GM21825 (cell line): ENCODE measurements around the gene TP73.
"Not testable (repeated sequence)": the region's sequence is repeated elsewhere in the genome, so short reads cannot be mapped to it uniquely, and the experiment has no call there.

ENCODE experiments used
- ATAC-seq: cut with Tn5 transposase; IDR thresholded peaks from one replicate; pipeline ENCODE4 v1.9.1; 2021; ENCODE audit warnings: mild to moderate bottlenecking, moderate library complexity; ENCODE audit not compliant: unreplicated experiment

Gene TP73

DNA sequence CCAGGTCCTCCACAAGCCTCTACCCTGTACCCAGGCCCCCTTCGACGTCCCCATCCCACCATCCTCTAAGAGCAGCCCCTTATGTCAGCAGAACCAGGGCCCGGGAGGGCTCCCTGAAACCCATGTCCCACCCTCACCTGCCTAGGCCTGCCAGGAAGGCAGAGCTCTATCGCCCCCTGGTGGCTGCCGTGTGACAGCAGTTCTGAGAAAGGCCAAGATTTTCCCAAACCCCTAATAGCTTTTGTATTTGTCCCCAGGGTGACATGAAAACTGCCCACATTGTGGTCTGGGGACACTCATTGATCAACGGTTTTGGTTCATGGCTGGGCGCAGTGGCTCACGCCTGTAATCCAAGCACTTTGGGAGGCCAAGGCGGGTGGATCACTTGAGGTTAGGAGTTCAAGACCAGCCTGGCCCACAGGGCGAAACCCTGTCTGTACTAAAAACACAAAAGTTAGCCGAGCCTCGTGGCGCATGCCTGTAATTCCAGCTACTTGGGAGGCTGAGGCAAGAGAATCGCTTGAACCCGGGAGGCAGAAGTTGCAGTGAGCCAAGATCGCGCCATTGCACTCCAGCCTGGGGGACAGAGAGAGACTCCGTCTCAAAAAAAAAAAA, 72.2 kb downstream of the TP73 start:
- ATAC-seq = not testable (repeated sequence)

- ATAC-seq = no peak
These were observed 73.0 kb downstream of the TP73 start for GRCh38 chr1:3725366-3725765.

GRCh38 chr1:3727042-3727824, 74.9 kb downstream of the TP73 start:
- no peak for ATAC-seq

- no peak for ATAC-seq
These were observed 75.8 kb downstream of the TP73 start for GRCh38 chr1:3727825-3728776.

DNA sequence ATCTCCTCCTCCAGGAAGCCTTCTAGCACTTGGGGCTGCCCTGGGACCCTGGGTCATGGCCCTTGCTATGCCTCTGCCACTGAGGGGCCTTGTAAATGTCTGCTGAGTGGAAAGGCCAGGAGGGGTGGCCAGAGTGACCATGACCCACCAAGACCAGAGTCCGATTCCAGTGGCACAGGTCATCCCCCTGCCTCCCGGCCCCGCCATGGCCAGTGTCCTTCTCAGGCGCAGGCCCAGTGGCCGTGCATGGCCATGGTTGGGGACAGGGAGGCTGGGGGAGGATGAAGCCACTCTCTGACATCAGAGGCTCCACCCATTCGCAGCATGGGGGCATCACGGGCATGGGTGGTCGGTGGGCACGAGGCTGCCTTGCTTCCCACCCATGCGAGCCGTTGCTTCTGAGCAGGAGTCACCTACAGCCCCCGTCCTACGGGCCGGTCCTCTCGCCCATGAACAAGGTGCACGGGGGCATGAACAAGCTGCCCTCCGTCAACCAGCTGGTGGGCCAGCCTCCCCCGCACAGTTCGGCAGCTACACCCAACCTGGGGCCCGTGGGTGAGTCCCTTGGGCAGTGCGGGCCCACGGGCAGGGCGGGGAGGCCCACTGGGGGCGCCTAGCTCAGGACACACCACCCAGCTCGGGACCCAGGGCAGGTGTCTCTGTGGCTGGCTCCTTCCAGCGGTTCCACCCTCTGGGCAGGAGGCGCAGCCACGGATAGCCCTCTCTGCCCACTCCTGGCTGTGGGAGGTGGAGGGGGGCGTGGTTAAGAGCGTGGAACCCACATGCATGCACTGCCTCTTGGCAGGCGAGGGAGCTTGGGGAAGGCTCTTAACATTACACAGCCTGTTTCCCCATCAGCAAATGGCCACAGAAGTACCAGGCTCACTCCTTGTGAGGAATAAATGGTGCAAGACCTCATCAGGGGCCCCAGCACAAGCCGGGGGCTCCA, 77.6 kb downstream of the TP73 start:
- no peak for ATAC-seq

GRCh38 chr1:3730543-3731247, 78.4 kb downstream of the TP73 start:
- no peak for ATAC-seq

DNA sequence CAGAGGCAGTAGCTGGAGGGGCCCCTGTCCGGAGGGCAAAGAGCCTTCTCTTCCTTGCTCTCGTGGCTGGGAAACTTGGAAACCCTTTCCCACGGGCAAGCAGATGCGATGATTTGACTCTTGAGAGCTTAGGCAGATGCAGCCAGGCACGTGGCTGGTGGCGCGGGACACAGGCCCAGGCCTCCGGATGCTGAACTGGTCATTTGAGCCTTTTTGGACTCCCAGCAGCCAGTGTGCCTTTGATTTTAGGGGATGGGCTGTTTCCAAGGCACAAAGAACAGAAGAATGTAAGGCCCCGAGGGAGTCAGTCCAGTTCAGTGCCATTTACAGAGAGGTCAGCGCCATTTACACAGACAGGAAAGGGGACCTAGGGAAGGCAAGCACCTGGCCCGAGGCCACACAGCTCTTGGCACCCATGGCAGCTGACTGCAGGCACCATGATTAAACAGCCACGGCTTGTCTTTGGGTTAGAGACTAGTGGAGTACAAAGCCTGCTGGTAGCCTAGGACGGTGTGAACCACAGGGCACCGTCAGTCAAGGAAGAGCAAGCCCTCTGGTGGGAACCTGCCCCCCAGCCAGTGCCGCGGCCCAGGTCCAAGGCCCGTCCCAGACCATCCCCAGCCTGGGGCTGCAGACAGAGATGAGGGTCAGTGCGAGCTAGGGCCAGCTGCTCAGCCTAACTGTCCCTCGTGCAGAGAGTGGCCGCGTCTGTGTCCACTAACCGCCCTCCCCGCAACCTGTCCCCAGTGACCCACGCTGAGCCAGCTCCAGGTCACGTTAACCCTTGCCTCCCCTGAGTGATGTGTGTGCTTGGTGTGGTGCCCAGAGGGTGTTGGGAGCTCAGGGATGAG, 79.5 kb downstream of the TP73 start:
- ATAC-seq = no peak

DNA sequence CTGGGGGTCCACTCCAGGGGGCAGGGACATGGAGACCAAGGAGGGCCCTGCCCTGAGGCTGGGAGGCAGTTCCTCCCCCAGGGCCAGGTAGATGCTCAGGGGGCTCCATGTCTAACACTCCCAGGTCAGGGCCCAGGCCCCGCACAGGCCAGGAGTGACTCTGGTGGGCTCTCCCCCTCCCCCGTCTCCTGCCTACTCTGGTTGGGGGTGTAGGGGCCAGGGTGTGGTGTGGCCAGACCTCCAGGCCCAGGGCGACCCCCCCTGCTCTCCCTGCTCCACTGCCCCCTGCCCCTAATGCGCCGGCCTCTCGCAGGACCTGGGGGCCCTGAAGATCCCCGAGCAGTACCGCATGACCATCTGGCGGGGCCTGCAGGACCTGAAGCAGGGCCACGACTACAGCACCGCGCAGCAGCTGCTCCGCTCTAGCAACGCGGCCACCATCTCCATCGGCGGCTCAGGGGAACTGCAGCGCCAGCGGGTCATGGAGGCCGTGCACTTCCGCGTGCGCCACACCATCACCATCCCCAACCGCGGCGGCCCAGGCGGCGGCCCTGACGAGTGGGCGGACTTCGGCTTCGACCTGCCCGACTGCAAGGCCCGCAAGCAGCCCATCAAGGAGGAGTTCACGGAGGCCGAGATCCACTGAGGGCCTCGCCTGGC, 80.2 kb downstream of the TP73 start:
- no peak for ATAC-seq

DNA sequence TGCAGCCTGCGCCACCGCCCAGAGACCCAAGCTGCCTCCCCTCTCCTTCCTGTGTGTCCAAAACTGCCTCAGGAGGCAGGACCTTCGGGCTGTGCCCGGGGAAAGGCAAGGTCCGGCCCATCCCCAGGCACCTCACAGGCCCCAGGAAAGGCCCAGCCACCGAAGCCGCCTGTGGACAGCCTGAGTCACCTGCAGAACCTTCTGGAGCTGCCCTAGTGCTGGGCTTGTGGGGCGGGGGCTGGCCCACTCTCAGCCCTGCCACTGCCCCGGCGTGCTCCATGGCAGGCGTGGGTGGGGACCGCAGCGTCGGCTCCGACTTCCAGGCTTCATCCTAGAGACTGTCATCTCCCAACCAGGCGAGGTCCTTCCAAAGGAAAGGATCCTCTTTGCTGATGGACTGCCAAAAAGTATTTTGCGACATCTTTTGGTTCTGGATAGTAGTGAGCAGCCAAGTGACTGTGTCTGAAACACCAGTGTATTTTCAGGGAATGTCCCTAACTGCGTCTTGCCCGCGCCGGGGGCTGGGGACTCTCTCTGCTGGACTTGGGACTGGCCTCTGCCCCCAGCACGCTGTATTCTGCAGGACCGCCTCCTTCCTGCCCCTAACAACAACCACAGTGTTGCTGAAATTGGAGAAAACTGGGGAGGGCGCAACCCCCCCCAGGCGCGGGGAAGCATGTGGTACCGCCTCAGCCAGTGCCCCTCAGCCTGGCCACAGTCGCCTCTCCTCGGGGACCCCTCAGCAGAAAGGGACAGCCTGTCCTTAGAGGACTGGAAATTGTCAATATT, 81.0 kb downstream of the TP73 start:
- ATAC-seq = no peak

GRCh38 chr1:3733883-3734589, 81.7 kb downstream of the TP73 start:
- no peak for ATAC-seq

DNA sequence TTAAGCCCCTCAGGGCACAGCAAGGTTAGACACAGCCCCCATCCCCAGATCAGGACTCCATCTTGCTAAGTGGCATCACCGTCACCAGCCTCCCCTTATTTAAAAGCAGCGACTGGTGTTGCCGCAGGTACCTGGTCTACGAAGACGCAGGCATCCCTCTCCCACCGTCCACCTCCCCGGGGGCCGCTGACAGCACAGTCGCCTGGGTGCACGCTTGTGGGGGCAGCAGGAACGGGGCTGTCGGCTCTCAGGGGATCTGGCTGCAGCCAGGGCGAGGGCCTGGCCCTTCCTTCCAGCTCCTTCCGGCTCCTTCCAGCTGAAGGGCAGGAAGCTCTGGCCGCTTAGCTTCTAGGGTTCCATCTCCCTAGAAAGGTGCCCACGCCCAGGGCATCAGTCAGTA, 82.3 kb downstream of the TP73 start:
- no peak for ATAC-seq

DNA sequence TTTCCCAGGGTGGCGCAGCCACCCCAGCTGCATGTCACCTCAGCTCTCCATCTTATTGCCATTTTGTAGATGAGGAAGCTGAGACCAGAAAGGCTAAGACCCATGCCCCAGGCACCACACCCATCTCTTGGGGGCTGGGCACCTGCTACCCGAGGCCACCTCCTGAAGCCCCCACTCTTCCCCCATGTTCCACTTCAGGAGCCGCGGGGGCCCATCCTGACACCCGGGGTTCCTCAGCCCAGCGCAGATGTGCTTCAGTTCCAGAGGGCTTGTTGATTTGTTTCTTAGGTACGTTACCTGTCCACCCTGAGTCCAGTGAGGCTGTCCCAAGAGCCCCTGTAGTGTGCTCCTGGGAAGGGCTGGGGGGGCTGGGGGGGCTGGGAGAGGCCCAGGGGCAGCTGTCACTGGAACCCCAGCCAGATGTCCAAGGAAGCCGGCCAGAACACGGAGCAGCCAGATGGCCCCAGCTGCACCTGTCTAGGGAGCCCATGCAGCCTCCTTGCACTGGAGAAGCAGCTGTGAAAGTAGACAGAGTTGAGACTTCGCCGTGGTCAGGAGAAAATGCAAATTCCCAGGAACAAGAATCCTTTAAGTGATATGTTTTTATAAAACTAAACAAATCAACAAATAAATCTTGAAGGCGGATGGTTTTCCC, 82.8 kb downstream of the TP73 start:
- ATAC-seq = no peak

GRCh38 chr1:3735688-3736087, 83.4 kb downstream of the TP73 start:
- no peak for ATAC-seq

- ATAC-seq = no peak
These were observed 83.8 kb downstream of the TP73 start for GRCh38 chr1:3736131-3736561.

DNA sequence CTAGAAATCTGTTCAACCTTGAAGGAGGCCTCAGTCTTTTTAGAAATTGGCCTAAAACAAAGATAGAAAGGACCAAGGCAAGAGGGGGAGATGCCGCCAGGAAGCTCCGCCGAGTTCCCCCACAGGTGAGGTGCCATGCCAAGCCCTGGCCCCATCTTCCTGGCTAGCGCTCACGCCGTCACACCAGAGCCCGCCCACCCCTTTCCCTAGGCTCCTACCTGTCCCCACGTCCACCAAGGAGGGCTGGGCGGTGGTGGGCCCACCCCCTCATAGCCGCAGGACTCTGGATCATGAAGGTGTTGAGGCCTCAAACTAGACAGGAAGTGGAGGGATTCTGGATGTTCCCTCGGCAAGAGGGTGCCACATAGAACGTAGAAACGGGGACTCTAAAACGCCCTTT, 84.4 kb downstream of the TP73 start:
- ATAC-seq = no peak

GRCh38 chr1:3738943-3739342, 86.6 kb downstream of the TP73 start:
- no peak for ATAC-seq
